Measurements from ENCODE around the gene COL27A1.

The COL27A1 gene

DNA sequence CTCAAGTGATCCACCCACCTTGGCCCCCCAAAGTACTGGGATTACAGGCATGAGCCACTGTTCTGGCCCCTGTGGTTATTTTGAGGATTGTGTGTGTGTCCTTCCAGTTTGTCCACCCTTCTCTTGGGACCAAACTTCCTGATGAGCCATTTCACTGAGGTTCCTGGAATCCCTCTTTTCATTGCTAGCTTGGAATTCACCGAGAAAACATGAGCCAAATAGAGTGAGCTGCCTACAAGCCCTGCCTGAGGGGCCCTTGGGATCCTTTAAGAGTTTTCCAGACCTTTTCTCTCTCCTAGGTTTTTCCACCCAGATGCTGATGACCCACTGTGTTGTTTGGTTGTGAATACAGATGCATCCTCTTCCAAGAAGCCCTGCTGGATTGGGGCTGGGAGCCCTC is 43.0 kb upstream of the COL27A1 start:
- H3K27me3 ChIP-seq = peaks cover 27% of the 10 kb centered on the region
- H3K36me3 ChIP-seq = no peaks in the 10 kb centered on the region
- TF ChIP-seq, protein P1, sequence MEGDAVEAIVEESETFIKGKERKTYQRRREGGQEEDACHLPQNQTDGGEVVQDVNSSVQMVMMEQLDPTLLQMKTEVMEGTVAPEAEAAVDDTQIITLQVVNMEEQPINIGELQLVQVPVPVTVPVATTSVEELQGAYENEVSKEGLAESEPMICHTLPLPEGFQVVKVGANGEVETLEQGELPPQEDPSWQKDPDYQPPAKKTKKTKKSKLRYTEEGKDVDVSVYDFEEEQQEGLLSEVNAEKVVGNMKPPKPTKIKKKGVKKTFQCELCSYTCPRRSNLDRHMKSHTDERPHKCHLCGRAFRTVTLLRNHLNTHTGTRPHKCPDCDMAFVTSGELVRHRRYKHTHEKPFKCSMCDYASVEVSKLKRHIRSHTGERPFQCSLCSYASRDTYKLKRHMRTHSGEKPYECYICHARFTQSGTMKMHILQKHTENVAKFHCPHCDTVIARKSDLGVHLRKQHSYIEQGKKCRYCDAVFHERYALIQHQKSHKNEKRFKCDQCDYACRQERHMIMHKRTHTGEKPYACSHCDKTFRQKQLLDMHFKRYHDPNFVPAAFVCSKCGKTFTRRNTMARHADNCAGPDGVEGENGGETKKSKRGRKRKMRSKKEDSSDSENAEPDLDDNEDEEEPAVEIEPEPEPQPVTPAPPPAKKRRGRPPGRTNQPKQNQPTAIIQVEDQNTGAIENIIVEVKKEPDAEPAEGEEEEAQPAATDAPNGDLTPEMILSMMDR (IDR thresholded peaks at IDR 0.05) = no peak
- H3K4me3 ChIP-seq (ENCODE audit: low read depth in 1 of 2, low read length in 1 of 2) = no peak overlapping the region
- no peaks in the 10 kb centered on the region for H3K9me3 ChIP-seq
- no peak overlapping the region for H3K27ac ChIP-seq
- no peaks in the 10 kb centered on the region for H3K4me1 ChIP-seq (ENCODE audit: control insufficient read depth in 1 of 2, insufficient read depth in 1 of 2, low read depth in 1 of 2, low read length in 1 of 2)

DNA sequence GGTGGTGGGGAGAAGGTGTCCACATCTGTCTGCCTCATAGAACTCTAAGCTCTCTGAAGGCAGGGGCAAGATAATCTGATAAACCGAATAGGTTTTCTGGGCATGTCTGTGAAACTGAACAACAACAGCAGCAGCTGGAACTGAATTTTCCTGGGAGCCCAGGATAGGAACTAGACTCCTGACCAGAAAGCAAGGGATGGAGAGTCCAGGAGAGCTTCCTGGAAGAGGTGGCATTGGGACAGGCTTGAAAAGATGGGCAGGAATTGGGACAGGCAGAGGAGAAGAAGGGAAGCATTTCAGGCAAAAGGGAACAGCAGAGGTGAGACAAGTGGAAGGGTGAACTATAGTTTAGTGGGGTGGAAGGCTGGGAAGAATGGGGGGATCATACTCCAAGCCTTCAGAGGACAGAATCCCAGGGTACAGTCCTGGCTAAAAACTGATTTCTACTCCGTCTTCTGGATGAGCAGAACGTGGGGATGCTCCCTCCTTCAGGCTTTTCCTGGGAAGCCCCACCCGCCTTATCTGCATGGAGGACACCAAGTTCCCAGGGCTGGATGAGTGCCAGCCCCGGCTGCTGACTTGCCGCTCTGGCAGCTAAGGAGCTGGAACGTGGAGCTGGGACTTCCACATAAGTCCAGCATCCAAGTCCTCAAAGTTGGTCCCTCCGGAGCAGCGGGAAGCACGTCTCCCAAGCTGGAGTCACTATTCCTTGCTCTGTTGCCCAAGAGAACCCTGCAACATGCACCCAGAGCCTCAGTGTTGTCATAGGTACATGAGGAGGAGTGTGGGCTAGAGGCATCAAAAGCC is 42.4 kb upstream of the COL27A1 start:
- Histone ChIP-seq H3K36me3 (no peaks in the 10 kb centered on the region), H3K9me3 (no peaks in the 10 kb centered on the region), H3K4me3 (ENCODE audit: low read depth in 1 of 2, low read length in 1 of 2) (no peak overlapping the region), H3K4me1 (ENCODE audit: control insufficient read depth in 1 of 2, insufficient read depth in 1 of 2, low read depth in 1 of 2, low read length in 1 of 2) (no peaks in the 10 kb centered on the region), H3K27ac (no peak overlapping the region), H3K27me3 (peaks cover 29% of the 10 kb centered on the region)
- TF ChIP-seq, protein P1 (IDR thresholded peaks at IDR 0.05) = no peak

DNA sequence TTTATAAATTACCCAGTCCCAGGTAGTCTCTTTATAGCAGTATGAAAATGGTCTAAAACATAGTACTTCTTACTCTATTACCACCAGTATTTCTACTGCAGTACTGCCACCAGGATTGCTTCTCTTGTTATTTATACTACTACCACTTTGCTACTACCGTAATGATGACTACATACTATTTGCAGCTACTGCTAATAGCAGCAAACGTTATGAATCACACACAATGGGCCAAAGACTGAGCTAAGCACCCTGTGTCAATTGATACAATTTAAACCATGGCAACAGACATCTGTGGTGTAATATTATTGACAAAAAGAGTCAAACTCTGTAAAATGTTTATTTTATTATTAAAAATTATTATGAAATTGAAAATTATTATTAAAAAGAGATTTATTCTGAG is 41.0 kb upstream of the COL27A1 start:
- Histone ChIP-seq H3K4me1 (ENCODE audit: control insufficient read depth in 1 of 2, insufficient read depth in 1 of 2, low read depth in 1 of 2, low read length in 1 of 2) (no peaks in the 10 kb centered on the region), H3K4me3 (ENCODE audit: low read depth in 1 of 2, low read length in 1 of 2) (no peak overlapping the region), H3K27ac (no peak overlapping the region), H3K36me3 (no peaks in the 10 kb centered on the region), H3K9me3 (no peaks in the 10 kb centered on the region), H3K27me3 (peaks cover 42% of the 10 kb centered on the region)
- TF ChIP-seq, protein P1 (IDR thresholded peaks at IDR 0.05) = no peak

DNA sequence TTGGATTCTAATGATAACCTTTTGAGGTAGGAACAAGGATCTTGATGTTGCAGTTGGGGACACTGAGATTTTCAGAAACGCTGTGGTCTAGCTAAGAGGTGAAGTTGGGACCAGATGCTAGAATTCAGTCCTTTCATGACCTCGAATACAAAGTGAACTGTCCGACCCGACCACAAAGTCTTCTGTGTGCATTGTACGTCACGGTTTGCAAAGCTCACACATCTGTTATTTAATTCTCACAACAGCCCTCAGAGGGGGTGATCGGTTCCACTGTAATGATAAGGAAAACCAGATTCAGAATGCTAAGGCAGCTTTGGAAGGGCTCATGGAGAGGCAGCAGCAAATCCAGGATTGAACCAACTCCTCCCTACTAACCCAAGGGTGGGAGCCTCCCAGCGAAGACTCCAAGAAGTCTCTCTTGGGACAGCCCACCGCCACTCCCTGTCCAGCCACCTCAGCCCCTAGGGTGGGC is 39.6 kb upstream of the COL27A1 start:
- no peaks in the 10 kb centered on the region for H3K4me1 ChIP-seq (ENCODE audit: control insufficient read depth in 1 of 2, insufficient read depth in 1 of 2, low read depth in 1 of 2, low read length in 1 of 2)
- H3K27me3 ChIP-seq = peaks cover 44% of the 10 kb centered on the region

DNA sequence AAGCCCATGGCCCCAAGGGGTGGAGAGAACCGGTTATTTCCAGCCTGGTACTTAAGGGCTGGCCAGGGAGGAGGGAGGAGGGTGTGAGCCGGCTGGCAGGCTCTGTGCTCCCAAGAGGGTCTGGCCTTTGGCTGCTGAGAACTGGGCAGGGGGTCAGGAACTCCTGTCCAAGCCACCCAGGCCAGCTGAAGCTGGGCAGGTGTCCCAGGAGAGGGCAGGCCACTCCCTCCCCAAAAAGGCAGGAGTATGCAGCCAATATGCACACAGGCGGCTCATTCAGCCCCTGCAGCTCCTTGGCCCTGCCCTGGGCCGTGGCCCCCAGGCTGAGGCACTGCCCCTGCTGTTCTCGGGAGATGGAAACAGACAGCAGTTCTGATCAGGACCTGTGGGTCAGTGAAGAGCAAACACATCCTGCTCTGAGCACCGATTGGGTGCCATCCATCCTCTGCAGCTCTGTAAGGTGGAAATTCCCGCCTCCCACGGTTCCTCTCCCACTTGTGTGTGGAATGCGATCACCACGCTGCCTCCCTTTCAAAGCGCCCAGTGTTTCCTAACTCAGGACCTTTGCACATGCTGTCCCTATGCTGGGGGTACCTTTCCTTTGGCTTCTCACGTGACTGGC is 39.1 kb upstream of the COL27A1 start:
- TF ChIP-seq, protein P1 (IDR thresholded peaks at IDR 0.05) = no peak
- peaks cover 44% of the 10 kb centered on the region for H3K27me3 ChIP-seq
- no peaks in the 10 kb centered on the region for H3K36me3 ChIP-seq
- H3K9me3 ChIP-seq = no peaks in the 10 kb centered on the region
- no peaks in the 10 kb centered on the region for H3K4me1 ChIP-seq (ENCODE audit: control insufficient read depth in 1 of 2, insufficient read depth in 1 of 2, low read depth in 1 of 2, low read length in 1 of 2)
- H3K4me3 ChIP-seq (ENCODE audit: low read depth in 1 of 2, low read length in 1 of 2) = no peak overlapping the region
- no peak overlapping the region for H3K27ac ChIP-seq

More for the DNA sequence above, 39.6 kb upstream of the COL27A1 start:
- TF ChIP-seq, protein P1 (IDR thresholded peaks at IDR 0.05) = no peak
- no peaks in the 10 kb centered on the region for H3K36me3 ChIP-seq
- no peak overlapping the region for H3K4me3 ChIP-seq (ENCODE audit: low read depth in 1 of 2, low read length in 1 of 2)
- H3K9me3 ChIP-seq = no peaks in the 10 kb centered on the region
- H3K27ac ChIP-seq = no peak overlapping the region

Data from neutrophil (primary cell).